H9 (cell line): ENCODE measurements around the gene NEMP2. TPM values are rescaled to one million over a fixed set of nuclear protein-coding genes. Genes with fewer than 3 reads are reported as not detected.

Experiments
- DNase-seq: peaks from one replicate; pipeline ENCODE4 v3.0.0-alpha.2; 2017
- H2AFZ ChIP-seq: one replicate; pipeline ENCODE4 v1.6.1; 2013; ENCODE audit warnings: mild to moderate bottlenecking, low read length, control low read depth, moderate library complexity
- H2AK5ac ChIP-seq: 2 replicates; pipeline ENCODE4 v1.6.1; 2013; ENCODE audit warnings: low read length, control low read depth, mixed read lengths; ENCODE audit not compliant: insufficient read length
- H2BK120ac ChIP-seq: one replicate; pipeline ENCODE4 v1.6.1; 2013; ENCODE audit warnings: low read depth, mild to moderate bottlenecking, low read length, control low read depth, inconsistent platforms; ENCODE audit not compliant: poor library complexity, severe bottlenecking
- H2BK12ac ChIP-seq: 2 replicates; pipeline ENCODE4 v1.6.1; 2013; ENCODE audit warnings: low read length, control low read depth, mixed read lengths, low read depth; ENCODE audit not compliant: insufficient read length
- H2BK15ac ChIP-seq: 2 replicates; pipeline ENCODE4 v1.6.1; 2013; ENCODE audit warnings: low read depth, low read length, control low read depth
- H2BK20ac ChIP-seq: one replicate; pipeline ENCODE4 v1.6.1; 2013; ENCODE audit warnings: low read depth, mild to moderate bottlenecking, low read length, control low read depth, inconsistent platforms; ENCODE audit not compliant: poor library complexity, severe bottlenecking
- H2BK5ac ChIP-seq: 2 replicates; pipeline ENCODE4 v1.6.1; 2013; ENCODE audit warnings: low read length, control low read depth, mixed read lengths; ENCODE audit not compliant: insufficient read length
- H3K14ac ChIP-seq: 2 replicates; pipeline ENCODE4 v1.6.1; 2013; ENCODE audit warnings: low read length, control low read depth; ENCODE audit not compliant: insufficient read depth
- H3K18ac ChIP-seq: 2 replicates; pipeline ENCODE4 v1.6.1; 2013; ENCODE audit warnings: low read depth, mild to moderate bottlenecking, mixed read lengths, low read length, control low read depth; ENCODE audit not compliant: insufficient read length
- H3K23ac ChIP-seq: 2 replicates; pipeline ENCODE4 v1.6.1; 2013; ENCODE audit warnings: low read length, control low read depth, mixed read lengths, low read depth; ENCODE audit not compliant: insufficient read length
- H3K23me2 ChIP-seq: 2 replicates; pipeline ENCODE4 v1.6.1; 2013; ENCODE audit warnings: low read depth, mild to moderate bottlenecking, mixed read lengths, low read length, control low read depth; ENCODE audit not compliant: insufficient read length, poor library complexity, severe bottlenecking
- H3K27ac ChIP-seq: 2 replicates; pipeline ENCODE4 v1.5.1; 2013; ENCODE audit warnings: low read length, control low read depth, mixed read lengths, low read depth; ENCODE audit not compliant: insufficient read length
- H3K27me3 ChIP-seq: 2 replicates; pipeline ENCODE4 v1.6.1; 2013; ENCODE audit warnings: low read length, control low read depth, inconsistent platforms; ENCODE audit not compliant: insufficient read depth
- H3K4ac ChIP-seq: 2 replicates; pipeline ENCODE4 v1.6.1; 2013; ENCODE audit warnings: low read depth, mild to moderate bottlenecking, control low read depth, inconsistent platforms, low read length, moderate library complexity
- H3K4me1 ChIP-seq: 2 replicates; pipeline ENCODE4 v1.6.1; 2013; ENCODE audit warnings: low read length, control low read depth, inconsistent platforms; ENCODE audit not compliant: insufficient read depth
- H3K4me2 ChIP-seq: 2 replicates; pipeline ENCODE4 v1.6.1; 2013; ENCODE audit warnings: low read length, control low read depth, mixed read lengths; ENCODE audit not compliant: insufficient read length, insufficient read depth
- H3K56ac ChIP-seq: 2 replicates; pipeline ENCODE4 v1.6.1; 2013; ENCODE audit warnings: low read depth, mild to moderate bottlenecking, mixed read lengths, low read length, control low read depth; ENCODE audit not compliant: insufficient read length
- H3K79me1 ChIP-seq: 2 replicates; pipeline ENCODE4 v1.6.1; 2013; ENCODE audit warnings: low read depth, mild to moderate bottlenecking, moderate library complexity, low read length, control low read depth, inconsistent platforms; ENCODE audit not compliant: insufficient read depth, poor library complexity, severe bottlenecking
- H3K79me2 ChIP-seq: 2 replicates; pipeline ENCODE4 v1.6.1; 2013; ENCODE audit warnings: low read length, control low read depth, inconsistent platforms; ENCODE audit not compliant: insufficient read depth
- H3K9ac ChIP-seq: 2 replicates; pipeline ENCODE4 v1.6.1; 2013; ENCODE audit warnings: low read length, control low read depth, mixed read lengths; ENCODE audit not compliant: insufficient read length; ENCODE audit errors: extremely low read depth
- H3K9me3 ChIP-seq: one replicate; pipeline ENCODE4 v1.6.1; 2013; ENCODE audit warnings: low read depth, low read length, inconsistent platforms; ENCODE audit not compliant: control insufficient read depth
- H3T11ph ChIP-seq: one replicate; pipeline ENCODE4 v1.6.1; 2013; ENCODE audit warnings: mild to moderate bottlenecking, low read length, control low read depth, inconsistent platforms
- H4K20me1 ChIP-seq: one replicate; pipeline ENCODE4 v1.6.1; 2013; ENCODE audit not compliant: control insufficient read depth, insufficient read length, insufficient read depth
- H4K5ac ChIP-seq: 2 replicates; pipeline ENCODE4 v1.6.1; 2013; ENCODE audit warnings: low read depth, mild to moderate bottlenecking, mixed read lengths, low read length, control low read depth; ENCODE audit not compliant: insufficient read length
- H4K8ac ChIP-seq: replicated peaks from 2 replicates; pipeline ENCODE4 v1.6.1; 2013; ENCODE audit warnings: low read length, control low read depth, mixed read lengths, low read depth; ENCODE audit not compliant: insufficient read length
- H4K91ac ChIP-seq: 2 replicates; pipeline ENCODE4 v1.6.1; 2013; ENCODE audit warnings: low read depth, mild to moderate bottlenecking, moderate library complexity, mixed read lengths, low read length, control low read depth; ENCODE audit not compliant: insufficient read length
- H3K27ac Mint-ChIP-seq, 3 experiments: 2 replicates in 2 of 3; 3 replicates in 1 of 3; pipeline ENCODE4 v1.8.0; 2020 to 2021; ENCODE audit warnings: mixed read lengths in 3 of 3, mild to moderate bottlenecking in 1 of 3, moderate library complexity in 1 of 3
- H3K27me3 Mint-ChIP-seq: 2 replicates; pipeline ENCODE4 v1.8.0; 2021; ENCODE audit warnings: low read depth, mild to moderate bottlenecking, moderate library complexity, mixed read lengths
- H3K36me3 Mint-ChIP-seq, 3 experiments: 2 replicates in 2 of 3; 3 replicates in 1 of 3; pipeline ENCODE4 v1.8.0; 2020 to 2021; ENCODE audit warnings: low read depth in 3 of 3, mixed read lengths in 3 of 3; ENCODE audit not compliant: insufficient read depth in 1 of 3
- H3K4me1 Mint-ChIP-seq, 2 experiments: 2 replicates each; pipeline ENCODE4 v1.8.0; 2020; ENCODE audit warnings: mixed read lengths in 2 of 2
- H3K4me3 Mint-ChIP-seq, 2 experiments: 2 replicates in 1 of 2; 3 replicates in 1 of 2; pipeline ENCODE4 v1.8.0; 2020 to 2021; ENCODE audit warnings: mild to moderate bottlenecking in 2 of 2, mixed read lengths in 2 of 2, moderate library complexity in 1 of 2
- H3K9me3 Mint-ChIP-seq, 2 experiments: 2 replicates in 1 of 2; 3 replicates in 1 of 2; pipeline ENCODE4 v1.8.0; 2020; ENCODE audit warnings: mild to moderate bottlenecking in 2 of 2, mixed read lengths in 2 of 2, moderate library complexity in 1 of 2
- WGBS: extraction: QIAGEN DNeasy Blood & Tissue Kit; methylation state at CpG from one replicate; pipeline ENCODE4 v1.1.7; 2013; ENCODE audit warnings: missing lambda C conversion rate, low lambda C conversion rate, mixed read lengths; ENCODE audit not compliant: insufficient read length; ENCODE audit errors: extremely low coverage; 5-methylcytosine and 5-hydroxymethylcytosine counted together
- total RNA-seq: library from RNA; stranded (reverse); gene quantifications from 2 replicates; pipeline ENCODE4 v1.2.1, GENCODE V29; 2021
- TF ChIP-seq, protein P1 (sequence below): fragments of 200-600 bp; sonication (generic); conservative IDR thresholded peaks from 3 replicates; pipeline ENCODE4 v1.8.0; 2021; ENCODE audit warnings: antibody characterized with exemption, mild to moderate bottlenecking

The NEMP2 gene
- total RNA-seq, 1 experiment from 2014 or later, result 5.3 TPM

DNA sequence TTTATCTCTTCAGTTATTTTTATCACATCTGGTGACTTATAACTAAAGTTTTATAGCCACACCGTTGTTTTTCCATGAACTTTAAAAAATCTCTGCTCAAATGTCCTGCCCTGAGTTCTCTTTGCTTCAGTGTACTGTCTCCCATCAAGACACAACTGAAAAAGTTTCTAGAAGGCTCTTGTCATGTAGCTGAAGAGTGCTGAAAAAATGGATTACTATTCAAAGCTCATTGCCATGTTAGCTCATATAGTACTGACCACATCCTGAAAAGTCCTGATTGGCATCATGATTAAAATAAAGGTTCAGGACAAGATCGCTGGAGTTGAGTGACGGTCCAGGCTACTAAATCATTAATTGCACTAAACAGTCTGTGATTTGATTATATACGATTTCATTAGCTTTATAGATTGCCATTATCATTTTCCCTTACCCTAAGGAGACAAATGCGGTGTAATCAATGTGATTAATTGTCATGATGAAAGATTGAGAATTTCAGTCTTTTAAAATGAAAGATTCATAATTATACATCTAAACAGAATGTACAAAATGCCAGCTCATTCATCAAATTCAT, 64.2 kb downstream of the NEMP2 start:
- peaks cover 13 to 26% of the 10 kb centered on the region in 2 experiments for H3K9me3 Mint-ChIP-seq
- H2BK120ac ChIP-seq, result no peak overlapping the region
- no CpG with 5 or more reads among the region's 5 CpGs for WGBS
- no peak overlapping the region for H4K5ac ChIP-seq
- no peak overlapping the region for H2BK15ac ChIP-seq
- H3K56ac ChIP-seq, result no peak overlapping the region
- H3K79me1 ChIP-seq, result no peaks in the 10 kb centered on the region
- no peak overlapping the region for H3K18ac ChIP-seq
- no peak overlapping the region for H3K4ac ChIP-seq
- H3K27me3 ChIP-seq, result no peaks in the 10 kb centered on the region
- H3K14ac ChIP-seq, result no peak overlapping the region
- no peak overlapping the region for H3K4me3 Mint-ChIP-seq
- no peak overlapping the region for H4K91ac ChIP-seq
- H3K27me3 Mint-ChIP-seq, result peaks cover 3% of the 10 kb centered on the region
- TF ChIP-seq, protein P1, sequence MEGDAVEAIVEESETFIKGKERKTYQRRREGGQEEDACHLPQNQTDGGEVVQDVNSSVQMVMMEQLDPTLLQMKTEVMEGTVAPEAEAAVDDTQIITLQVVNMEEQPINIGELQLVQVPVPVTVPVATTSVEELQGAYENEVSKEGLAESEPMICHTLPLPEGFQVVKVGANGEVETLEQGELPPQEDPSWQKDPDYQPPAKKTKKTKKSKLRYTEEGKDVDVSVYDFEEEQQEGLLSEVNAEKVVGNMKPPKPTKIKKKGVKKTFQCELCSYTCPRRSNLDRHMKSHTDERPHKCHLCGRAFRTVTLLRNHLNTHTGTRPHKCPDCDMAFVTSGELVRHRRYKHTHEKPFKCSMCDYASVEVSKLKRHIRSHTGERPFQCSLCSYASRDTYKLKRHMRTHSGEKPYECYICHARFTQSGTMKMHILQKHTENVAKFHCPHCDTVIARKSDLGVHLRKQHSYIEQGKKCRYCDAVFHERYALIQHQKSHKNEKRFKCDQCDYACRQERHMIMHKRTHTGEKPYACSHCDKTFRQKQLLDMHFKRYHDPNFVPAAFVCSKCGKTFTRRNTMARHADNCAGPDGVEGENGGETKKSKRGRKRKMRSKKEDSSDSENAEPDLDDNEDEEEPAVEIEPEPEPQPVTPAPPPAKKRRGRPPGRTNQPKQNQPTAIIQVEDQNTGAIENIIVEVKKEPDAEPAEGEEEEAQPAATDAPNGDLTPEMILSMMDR, result no peak
- no peak overlapping the region for H3K27ac ChIP-seq
- no peaks in the 10 kb centered on the region for H3K4me1 ChIP-seq
- no peak overlapping the region for H2AK5ac ChIP-seq
- no peak for DNase-seq
- H2AFZ ChIP-seq, result no peak overlapping the region
- H3K9me3 ChIP-seq, result no peaks in the 10 kb centered on the region
- no peaks in the 10 kb centered on the region for H4K20me1 ChIP-seq
- H3K36me3 Mint-ChIP-seq, result peaks cover 8 to 23% (median 18%) of the 10 kb centered on the region in 3 experiments
- no peaks in the 10 kb centered on the region for H3K23me2 ChIP-seq
- H3K23ac ChIP-seq, result no peak overlapping the region
- H2BK5ac ChIP-seq, result no peak overlapping the region
- no peaks in the 10 kb centered on the region for H3K79me2 ChIP-seq
- no peak overlapping the region for H3K9ac ChIP-seq
- H2BK20ac ChIP-seq, result no peak overlapping the region
- H4K8ac ChIP-seq, result no peak overlapping the region
- no peak overlapping the region for H3T11ph ChIP-seq
- H3K4me1 Mint-ChIP-seq, result peaks cover 5 to 7% of the 10 kb centered on the region in 2 experiments; a peak in 2 of 4 replicates
- H2BK12ac ChIP-seq, result no peak overlapping the region
- no peak overlapping the region for H3K4me2 ChIP-seq
- H3K27ac Mint-ChIP-seq, result no peak overlapping the region
